Lower leg skin (tissue), 3 donors: ENCODE results near the gene IGSF11.

Experiments used
- POLR2A ChIP-seq, 2 donors: fragments of 450-650 bp; IDR thresholded peaks; one replicate each; pipeline ENCODE4 v1.6.1; 2016 to 2017; ENCODE audit warnings: antibody characterized with exemption in 2 of 2, mild to moderate bottlenecking in 1 of 2, moderate library complexity in 1 of 2
- TF ChIP-seq, protein P1 (sequence below), 3 donors: fragments of 450-650 bp; IDR thresholded peaks; one replicate each; pipeline ENCODE4 v1.5.1; 2016; ENCODE audit warnings: antibody characterized with exemption in 3 of 3, mild to moderate bottlenecking in 3 of 3, moderate library complexity in 2 of 3

DNA sequence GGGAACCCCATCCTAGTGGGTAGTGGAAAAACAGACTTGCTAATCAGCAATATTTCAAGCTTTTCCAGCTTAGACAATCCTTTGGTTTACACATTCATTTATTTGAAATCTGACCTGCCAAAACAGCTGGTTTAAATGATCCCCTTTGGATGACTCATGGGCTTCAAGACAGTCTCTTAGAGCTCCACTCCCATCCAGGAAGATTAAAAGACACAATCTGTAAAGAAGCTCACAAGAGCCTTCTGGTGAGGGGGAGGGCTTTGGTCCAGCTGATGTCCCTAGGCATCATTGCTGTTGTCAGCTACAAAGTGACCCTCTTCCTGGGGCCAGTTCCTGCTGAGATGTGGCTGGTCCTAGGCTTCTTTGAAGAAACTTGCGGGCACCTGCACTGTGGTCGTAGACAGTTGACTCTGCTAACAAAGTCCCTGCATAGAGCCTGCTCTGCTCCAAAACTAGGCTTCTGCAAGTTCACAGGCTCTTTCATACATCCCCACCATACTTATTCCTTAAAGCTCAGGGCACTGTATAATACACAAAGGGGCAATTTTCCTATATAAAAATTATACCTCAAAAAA is 73.7 kb downstream of the IGSF11 start:
- TF ChIP-seq, protein P1, sequence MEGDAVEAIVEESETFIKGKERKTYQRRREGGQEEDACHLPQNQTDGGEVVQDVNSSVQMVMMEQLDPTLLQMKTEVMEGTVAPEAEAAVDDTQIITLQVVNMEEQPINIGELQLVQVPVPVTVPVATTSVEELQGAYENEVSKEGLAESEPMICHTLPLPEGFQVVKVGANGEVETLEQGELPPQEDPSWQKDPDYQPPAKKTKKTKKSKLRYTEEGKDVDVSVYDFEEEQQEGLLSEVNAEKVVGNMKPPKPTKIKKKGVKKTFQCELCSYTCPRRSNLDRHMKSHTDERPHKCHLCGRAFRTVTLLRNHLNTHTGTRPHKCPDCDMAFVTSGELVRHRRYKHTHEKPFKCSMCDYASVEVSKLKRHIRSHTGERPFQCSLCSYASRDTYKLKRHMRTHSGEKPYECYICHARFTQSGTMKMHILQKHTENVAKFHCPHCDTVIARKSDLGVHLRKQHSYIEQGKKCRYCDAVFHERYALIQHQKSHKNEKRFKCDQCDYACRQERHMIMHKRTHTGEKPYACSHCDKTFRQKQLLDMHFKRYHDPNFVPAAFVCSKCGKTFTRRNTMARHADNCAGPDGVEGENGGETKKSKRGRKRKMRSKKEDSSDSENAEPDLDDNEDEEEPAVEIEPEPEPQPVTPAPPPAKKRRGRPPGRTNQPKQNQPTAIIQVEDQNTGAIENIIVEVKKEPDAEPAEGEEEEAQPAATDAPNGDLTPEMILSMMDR (IDR thresholded peaks at IDR 0.05) = no peak
- TF ChIP-seq POLR2A (IDR thresholded peaks at IDR 0.05) = no peak
